ENCODE results near the gene PLAC8L1.

PLAC8L1 gene

DNA sequence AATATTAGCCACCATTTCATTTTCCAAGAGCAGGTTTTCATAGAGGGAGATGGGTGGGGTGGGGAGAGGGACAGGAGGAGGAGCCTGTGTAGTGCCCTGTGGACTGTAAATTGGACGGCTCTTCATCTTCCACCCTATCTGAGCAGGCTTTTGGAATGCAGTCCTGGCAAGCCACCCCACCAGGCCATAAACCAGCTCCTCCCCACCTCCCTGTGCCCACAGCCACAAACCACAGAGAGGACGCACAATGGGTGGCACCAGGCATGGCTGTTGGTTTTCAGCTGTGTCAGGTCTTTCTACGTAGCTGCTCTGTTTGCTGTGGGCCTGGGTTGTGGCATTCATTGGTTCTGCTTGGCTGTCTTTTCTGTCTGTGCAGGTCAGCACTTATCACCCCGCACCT is 58.0 kb downstream of the PLAC8L1 start:
- DNase-seq = no peak

GRCh38 chr5:146043722-146044121 is 61.7 kb downstream of the PLAC8L1 start:
- DNase-seq = no peak

- no peak for DNase-seq
These were observed 62.6 kb downstream of the PLAC8L1 start for GRCh38 chr5:146042628-146043279.

GRCh38 chr5:146041180-146041789 is 64.1 kb downstream of the PLAC8L1 start:
- no peak for DNase-seq

DNA sequence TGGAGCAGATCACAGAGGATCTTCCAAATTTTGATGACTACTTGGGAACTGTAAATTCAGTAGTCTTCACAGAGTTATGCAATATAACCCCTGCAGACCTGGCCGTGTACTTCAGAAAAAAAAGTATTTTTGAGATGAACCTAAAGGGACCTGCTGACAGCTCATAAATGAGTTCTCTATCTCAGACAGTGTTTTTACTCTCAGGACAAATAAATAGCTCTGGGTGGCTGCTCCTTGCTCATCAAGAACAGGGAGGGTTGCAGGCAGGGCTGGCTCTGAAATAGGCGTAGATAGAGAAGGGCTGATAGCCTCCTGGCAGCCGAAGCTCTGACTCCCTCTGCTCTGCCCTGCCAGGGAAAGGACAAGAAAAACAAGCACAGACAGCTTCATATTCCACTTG is 64.8 kb downstream of the PLAC8L1 start:
- no peak for DNase-seq

DNA sequence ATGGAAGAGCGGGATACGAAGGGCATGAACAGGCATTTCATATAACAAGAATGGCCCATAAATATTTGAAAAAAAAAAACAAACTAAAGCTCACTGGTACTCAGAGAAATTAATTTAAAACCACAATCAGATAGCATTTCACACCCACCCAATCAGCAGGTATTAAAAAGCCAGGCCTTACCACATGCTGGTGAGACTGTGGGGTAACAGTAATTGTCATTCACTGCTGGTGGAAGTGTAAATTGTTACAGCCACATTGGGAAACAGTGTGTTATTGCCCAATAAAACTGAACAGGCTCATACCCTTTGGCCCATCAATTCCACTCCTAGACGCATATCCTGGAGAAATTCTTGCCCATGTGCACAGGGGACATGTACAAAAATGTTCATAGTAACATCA is 66.0 kb downstream of the PLAC8L1 start:
- no peak for DNase-seq

- no peak for DNase-seq
These were observed 70.8 kb downstream of the PLAC8L1 start for GRCh38 chr5:146034605-146035004.
